ENCODE results near the gene DNAL4.

The DNAL4 gene

DNA sequence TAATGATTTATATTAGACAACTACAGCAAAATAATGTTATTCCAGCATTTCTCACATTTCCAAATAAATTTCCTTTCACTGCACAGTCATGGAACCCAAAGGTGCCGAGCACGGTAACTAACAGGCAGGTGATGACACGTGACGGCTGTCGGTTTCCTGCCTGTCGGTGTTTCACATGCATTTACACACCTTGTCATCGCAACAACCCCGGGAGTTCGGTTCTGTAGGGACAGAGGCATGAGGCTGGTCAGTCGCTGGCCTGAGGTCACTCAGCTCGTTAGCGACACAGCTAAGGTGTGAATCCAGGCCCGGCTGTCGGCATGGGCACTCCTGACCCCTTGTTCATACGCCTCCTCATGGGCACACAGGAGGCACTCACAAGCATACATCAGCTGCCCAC lies 9.9 kb downstream of the DNAL4 start:
- no peak for DNase-seq

DNA sequence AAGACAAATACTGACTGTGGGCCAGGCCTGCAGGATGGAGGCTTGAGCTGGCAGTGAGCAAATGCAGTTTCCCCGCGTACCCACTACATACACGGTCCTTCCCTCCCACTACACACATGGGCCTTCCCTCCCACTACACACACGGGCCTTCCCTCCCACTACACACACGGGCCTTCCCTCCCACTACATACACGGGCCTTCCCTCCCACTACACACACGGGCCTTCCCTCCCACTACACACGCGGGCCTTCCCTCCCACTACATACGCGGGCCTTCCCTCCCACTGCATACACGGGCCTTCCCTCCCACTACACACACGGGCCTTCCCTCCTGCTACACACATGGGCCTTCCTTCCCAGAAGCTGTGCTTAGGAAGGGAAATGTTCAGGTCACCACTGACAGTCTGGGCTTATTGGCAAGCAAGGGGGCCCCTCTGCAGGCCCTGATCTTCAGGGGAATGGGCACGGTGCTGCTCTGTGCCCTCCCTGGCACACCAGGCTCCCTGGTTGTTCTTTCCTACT lies 10.8 kb downstream of the DNAL4 start:
- no peak for DNase-seq

DNA sequence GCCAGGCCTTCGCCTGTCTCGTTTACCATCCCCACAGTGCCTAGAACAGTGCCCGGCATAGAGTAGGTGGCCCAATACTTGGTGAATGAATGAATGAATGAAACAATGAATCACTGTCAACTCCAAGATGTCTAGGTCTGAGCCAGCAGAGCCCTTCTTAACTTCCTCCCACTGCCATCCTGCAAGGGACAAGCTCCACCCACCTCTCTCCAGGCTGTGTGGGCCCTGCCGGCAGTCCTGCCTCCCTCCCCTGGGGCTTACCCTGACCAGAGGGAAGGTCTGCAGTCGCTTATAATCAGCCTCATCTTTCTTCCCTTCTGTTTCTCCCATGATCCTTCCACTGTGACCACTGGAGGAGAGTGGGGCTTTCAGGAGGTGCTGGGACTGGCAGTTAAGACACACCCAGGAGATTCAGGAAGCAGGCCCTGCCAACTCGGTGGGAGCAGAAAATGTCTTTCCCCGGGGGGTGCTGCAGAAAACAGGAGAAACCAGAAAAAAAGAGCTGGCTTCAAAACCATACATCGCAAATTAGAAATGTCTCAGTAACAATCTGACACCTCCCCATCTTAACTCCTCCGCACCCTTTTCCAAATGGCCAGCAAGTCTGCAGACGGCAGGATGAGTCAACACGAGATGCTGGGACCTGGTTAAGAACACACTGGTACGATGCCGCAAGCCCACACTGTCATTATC lies 11.4 kb downstream of the DNAL4 start:
- no peak for DNase-seq

DNA sequence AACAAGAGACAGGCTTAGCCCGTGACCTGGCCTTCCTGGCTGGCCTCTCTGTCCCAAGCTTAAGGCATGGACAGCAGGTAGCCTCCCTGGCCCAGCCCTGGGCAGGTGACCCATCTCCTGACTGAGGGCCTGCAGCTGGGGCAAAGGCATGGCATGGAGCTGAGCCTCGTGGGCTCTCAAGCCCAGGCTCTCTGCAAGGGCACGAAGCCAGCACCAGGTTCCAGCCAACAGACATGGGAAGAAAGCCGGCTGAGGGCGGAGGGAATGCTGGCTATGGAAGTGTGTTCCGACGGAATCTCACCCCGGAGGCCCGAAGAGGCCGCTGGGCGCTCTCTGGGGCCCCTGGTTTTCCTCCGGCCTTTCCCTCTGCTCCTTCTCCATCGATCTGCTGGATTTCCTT lies 12.9 kb downstream of the DNAL4 start:
- DNase-seq: no peak

DNA sequence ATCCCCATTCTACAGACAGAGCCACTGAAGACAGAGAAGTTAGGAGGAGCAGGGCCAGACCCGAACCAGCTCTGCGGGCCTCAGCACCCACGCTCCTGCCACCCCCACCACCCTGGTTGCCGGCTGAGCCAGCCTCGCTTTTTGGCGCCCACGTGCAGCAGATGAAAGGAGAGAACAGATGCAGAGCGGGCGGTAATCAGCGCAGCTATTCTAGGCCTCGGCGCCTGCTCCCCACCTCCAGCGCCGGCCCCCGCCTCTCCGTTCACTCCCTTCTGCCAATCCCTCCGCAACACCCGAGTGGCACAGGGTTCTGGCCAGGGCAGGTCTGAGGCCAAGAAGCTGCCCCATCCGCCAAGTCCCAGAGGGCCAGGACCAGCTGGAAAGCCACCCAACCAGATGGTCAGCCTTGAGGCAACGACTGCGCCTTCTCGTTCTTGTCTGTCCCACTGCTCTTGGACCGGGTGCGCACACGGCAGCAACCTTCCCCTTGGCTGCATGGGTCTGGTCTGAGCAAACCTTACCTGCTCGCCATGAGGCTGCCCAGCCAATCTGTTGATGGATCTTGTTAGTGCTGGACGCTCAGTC lies 16.8 kb downstream of the DNAL4 start:
- no peak for DNase-seq

- DNase-seq: no peak
These were observed 17.9 kb downstream of the DNAL4 start for GRCh38 chr22:38776086-38776485.

DNA sequence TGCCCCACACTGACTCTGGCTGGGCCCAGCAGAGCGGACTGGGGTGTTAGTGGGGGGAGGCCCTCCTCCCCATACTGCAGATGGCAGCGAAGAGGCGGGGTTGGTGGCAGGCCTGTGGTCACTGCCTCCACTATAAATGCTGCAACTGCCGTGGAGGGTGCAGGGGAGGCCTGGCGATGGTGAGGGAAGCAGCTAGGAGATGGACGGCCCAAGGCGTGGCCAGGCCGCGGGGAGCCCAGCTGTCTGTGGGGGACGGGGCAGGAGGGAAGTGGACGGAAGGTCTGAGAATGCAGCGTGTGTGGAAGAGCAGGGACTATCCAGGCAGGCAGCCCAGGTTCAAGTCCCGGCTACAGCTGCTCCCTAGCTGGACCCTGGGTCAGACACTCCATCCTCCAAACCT lies 18.3 kb downstream of the DNAL4 start:
- DNase-seq: no peak

GRCh38 chr22:38774496-38775166 lies 19.3 kb downstream of the DNAL4 start:
- no peak for DNase-seq

- no peak for DNase-seq
These were observed 20.5 kb downstream of the DNAL4 start for GRCh38 chr22:38773363-38773946.

GRCh38 chr22:38772623-38772873 lies 21.4 kb downstream of the DNAL4 start:
- no peak for DNase-seq

DNA sequence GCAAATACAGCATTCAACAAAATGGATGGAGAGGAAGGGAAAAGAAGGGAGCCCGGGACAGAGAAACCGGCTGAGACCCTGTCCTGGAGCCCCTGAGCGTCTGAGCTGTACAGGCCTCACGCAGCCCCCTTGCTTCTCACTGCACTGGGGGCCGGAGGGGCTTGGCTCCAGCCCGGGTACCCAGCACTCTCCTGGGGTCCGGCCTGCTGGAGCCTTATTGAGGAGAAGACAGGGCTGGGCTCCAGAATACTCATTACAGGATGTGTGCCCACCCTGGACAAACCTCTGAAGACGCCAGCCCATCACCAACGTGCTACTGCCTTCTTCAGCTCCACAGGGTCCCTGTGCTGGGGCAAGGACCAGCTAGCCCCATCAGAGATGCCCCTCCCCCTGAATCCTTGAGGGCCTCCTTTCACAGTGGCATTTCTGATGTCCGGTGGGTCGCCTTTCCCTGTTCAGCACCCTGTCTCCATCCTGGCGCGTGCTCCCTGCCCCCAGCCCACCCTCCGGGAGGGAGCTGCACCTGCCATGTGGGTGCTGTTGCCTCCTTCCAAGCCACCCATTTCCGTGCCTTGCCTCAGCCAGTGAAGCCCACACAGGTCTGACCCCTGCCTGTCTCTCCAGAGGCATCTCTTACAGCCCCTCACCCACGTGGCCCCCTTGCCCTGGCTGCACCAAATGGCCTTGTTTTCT lies 23.5 kb downstream of the DNAL4 start:
- no peak for DNase-seq

DNA sequence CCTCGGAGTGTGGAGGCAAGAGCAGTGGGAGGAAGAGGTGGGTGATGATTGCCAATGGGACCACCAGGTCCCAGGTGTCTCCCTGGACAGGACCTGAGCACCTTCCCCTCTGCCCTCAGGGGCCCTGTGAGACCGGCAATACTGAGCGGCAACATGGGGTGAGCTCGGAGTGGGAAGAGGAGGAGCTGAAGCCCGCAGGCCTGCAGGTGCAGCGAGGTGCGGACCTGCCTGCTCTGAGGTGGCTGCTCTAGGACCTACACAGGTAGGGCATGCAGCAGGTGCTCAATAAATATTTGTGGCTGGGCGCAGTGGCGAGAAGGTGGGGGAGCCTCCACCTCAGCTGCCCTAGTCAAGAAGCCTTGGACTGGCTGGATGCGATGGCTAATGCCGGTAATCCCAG lies 25.9 kb downstream of the DNAL4 start:
- DNase-seq: no peak

GRCh38 chr22:38767313-38767712 lies 26.6 kb downstream of the DNAL4 start:
- DNase-seq: no peak

DNA sequence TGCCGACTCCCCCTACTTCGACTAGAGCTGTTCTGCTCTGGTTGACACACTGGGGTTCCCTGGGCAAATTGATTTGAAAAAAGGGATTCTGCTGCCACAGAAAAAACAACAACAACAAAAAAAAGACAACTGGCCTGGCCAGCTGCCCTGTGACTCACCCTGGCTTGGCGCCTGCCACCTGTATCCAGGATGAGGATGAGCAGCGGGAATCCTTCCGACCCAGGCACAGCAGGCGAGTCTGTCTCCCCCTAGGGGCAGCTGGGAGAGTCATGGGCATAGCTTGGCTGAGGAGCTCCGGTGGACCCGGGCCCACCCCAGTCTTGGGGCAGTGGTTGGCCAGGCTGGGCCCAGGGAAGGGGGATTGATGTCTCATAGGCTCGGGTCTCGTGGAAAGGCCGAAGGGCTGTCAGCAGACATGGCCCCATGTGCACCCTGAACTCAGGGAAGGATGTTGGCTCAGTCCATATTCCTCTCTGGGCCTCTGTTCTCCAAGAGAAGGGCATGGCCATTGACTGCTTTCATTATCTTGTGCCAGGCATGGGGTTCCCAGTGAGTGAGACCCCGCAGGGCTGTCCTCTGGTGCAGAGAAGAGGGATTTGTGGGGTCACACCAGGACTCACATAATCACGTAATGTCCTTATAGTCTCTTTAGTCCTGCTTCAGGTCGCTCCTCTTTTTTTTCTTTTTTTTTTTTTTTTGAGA lies 27.7 kb downstream of the DNAL4 start:
- peak; percentile 51 for DNase-seq

- DNase-seq: no peak
These were observed 31.4 kb downstream of the DNAL4 start for GRCh38 chr22:38762551-38762983.

DNA sequence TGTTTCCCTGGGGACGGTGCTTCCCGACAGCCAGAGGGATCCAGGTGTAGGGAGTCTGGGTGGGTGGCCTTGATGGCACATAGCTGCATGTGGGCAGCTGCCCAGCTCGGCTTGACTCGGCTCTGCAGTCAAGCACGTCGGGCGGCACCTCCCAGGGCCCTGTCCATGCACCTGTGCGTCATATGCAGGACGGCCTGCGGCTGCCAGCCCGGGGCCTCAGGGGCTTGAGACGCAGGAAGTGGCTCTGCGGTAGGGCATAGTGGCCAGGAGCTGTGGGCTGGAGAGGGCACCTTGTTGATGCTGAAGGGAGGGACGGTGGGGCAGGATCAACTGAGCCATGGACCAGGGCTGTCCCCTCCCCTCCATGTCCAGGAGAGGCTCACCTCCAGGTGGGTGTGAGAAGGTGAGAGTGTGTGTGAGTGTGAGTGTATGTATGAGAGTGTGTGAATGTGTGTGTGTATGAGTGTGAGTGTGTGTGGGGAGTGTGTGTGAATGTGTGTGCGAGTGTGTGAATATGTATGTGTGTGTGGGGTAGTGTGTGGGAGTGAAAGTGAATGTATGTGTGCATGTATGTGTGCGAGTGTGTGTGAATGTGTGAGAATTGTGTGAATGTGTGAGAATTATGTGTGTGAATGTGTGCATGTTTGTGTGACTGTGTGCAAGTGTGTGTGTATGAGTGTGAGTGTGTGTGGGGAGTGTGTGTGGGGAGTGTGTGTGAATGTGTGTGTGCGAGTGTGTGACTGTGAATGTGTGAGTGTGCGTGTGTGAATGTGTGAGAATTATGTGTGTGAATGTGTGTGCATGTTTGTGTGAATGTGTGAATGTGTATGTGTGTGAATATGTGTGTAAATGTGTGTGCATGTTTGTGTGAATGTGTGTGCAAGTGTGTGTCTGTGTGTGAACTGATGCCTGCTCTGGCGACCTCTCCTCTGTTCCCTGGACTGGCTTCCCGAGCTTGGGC lies 32.5 kb downstream of the DNAL4 start:
- no peak for DNase-seq

DNA sequence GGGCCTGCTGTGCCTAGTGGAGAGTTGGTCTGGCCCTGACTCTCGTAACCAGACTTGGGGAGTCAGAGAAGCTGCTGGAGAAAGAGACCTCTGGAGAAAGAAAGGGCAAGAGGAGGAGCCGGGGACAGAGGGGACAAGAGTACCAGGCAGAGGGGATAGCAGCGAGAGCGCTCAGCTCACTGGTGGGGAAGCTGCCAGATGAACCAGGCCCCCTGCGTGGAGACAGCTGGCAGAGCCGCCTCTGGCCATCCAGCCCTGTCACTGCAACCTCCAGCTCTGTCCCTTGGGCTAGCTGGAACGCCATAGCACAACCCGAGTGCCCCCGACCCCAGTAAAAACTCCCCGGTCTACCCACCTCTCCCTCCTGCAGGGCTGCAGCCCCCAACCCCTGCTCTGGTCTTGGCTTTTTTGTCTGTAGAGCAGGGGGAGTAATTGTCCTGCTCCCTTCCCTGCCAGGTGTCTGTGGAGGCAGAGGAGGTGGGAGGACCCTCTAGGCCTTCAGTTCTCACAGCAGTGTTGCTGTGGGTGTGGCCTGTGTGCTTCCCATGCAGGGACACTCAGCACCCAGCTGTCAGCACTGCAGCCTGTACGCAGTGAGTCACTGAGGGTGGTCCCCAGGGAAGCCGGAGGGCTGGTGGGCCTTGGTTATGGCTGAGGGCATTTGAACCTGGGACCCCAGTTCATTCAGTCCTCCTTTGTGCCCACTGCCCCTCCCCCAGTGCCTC lies 33.3 kb downstream of the DNAL4 start:
- DNase-seq: no peak

- DNase-seq: no peak
These were observed 34.9 kb downstream of the DNAL4 start for GRCh38 chr22:38759005-38759404.

GRCh38 chr22:38758276-38758945 lies 35.5 kb downstream of the DNAL4 start:
- DNase-seq: peak; percentile 78

DNA sequence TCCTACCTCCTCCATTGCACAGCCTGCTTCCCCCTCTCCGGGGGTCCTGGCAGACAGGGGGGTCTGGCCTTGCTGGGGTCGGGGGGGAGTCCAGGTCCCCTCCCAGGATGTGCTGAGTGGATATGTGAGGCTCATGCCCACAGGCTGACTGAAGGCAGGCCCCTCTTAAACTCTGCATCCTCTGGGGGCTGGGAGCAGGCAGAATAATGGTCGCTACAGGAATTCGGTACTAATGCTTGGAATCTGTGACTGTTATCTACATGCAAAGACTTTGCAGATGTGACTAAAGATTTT lies 36.5 kb downstream of the DNAL4 start:
- no peak for DNase-seq
